IMR-90 (cell line): ENCODE results near the gene ATP1A2.

ENCODE experiments used
- BHLHE40 ChIP-seq: fragments of 150-350 bp; IDR thresholded peaks from 2 replicates; pipeline ENCODE4 v1.6.1; 2016; ENCODE audit warnings: mild to moderate bottlenecking, low read depth, low read length
- CHD1 ChIP-seq: IDR thresholded peaks from 2 replicates; pipeline ENCODE4 v1.6.1; 2012; ENCODE audit warnings: low read depth, low read length, improper control_type of control experiment
- RCOR1 ChIP-seq: IDR thresholded peaks from 2 replicates; pipeline ENCODE4 v1.6.1; 2012; ENCODE audit warnings: mild to moderate bottlenecking, low read length, improper control_type of control experiment; ENCODE audit not compliant: insufficient replicate concordance
- RFX5 ChIP-seq: IDR thresholded peaks from 2 replicates; pipeline ENCODE4 v1.8.0; 2012; ENCODE audit warnings: low read depth, mild to moderate bottlenecking, low read length, moderate library complexity
- TF ChIP-seq, protein P1 (sequence below): conservative IDR thresholded peaks from 2 replicates; pipeline ENCODE4 v1.5.1; 2012; ENCODE audit warnings: mild to moderate bottlenecking, low read depth, low read length, improper control_type of control experiment

DNA sequence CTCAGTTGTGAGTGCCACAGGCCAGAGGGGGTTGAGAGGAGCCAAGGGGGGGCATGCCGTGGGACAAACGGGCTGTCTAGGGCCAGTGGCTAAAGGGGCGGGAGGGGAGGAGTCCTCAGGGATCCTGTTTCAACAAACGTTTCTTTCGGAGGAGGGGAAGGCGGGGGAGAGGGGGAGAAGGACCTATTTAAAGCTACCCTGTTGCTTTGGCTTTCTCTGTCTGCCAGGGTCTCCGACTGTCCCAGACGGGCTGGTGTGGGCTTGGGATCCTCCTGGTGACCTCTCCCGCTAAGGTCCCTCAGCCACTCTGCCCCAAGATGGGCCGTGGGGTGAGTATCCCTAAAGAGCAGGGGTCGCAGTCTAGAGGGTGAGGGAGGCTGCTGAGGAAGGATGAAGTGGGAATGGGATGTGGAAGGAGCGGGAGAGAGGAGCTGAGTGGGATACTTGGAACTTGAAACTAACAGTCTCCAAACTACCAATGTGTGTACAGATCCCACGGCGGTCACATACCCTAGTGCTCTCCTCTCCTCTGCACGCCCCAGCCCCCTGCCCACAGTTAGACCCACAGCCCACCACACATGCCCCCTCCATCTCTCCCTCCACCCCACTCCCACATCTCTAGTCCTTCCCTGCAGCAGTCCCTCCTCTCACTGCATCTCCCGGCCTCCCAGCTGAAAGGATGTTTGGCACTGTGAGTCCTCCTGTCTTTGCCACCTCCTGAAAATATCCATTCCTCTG lies at the start of gene ATP1A2:
- TF ChIP-seq, protein P1, sequence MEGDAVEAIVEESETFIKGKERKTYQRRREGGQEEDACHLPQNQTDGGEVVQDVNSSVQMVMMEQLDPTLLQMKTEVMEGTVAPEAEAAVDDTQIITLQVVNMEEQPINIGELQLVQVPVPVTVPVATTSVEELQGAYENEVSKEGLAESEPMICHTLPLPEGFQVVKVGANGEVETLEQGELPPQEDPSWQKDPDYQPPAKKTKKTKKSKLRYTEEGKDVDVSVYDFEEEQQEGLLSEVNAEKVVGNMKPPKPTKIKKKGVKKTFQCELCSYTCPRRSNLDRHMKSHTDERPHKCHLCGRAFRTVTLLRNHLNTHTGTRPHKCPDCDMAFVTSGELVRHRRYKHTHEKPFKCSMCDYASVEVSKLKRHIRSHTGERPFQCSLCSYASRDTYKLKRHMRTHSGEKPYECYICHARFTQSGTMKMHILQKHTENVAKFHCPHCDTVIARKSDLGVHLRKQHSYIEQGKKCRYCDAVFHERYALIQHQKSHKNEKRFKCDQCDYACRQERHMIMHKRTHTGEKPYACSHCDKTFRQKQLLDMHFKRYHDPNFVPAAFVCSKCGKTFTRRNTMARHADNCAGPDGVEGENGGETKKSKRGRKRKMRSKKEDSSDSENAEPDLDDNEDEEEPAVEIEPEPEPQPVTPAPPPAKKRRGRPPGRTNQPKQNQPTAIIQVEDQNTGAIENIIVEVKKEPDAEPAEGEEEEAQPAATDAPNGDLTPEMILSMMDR, result no peak
- TF ChIP-seq BHLHE40, result no peak
- no peak for TF ChIP-seq CHD1
- no peak for TF ChIP-seq RCOR1
- TF ChIP-seq RFX5, result no peak
